ENCODE data around the gene PAGE2B. TPM values are rescaled to one million over a fixed set of nuclear protein-coding genes. Genes with fewer than 3 reads are reported as not detected.
A peak's percentile ranks its signal among the peaks of the same experiment; 100 is the strongest.

The PAGE2B gene
- total and polyA plus RNA-seq, 9 of the 15 experiments (the other 6 are each of a cell fraction or from before 2014, with no cell fraction given) = 1.8 to 36.0 (median 16.5) TPM

- TF ChIP-seq, protein P1, sequence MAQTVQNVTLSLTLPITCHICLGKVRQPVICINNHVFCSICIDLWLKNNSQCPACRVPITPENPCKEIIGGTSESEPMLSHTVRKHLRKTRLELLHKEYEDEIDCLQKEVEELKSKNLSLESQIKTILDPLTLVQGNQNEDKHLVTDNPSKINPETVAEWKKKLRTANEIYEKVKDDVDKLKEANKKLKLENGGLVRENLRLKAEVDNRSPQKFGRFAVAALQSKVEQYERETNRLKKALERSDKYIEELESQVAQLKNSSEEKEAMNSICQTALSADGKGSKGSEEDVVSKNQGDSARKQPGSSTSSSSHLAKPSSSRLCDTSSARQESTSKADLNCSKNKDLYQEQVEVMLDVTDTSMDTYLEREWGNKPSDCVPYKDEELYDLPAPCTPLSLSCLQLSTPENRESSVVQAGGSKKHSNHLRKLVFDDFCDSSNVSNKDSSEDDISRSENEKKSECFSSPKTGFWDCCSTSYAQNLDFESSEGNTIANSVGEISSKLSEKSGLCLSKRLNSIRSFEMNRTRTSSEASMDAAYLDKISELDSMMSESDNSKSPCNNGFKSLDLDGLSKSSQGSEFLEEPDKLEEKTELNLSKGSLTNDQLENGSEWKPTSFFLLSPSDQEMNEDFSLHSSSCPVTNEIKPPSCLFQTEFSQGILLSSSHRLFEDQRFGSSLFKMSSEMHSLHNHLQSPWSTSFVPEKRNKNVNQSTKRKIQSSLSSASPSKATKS (CRISPR knock-in tag; IDR thresholded peaks at IDR 0.05) = no peak
- TF ChIP-seq NELFE (IDR thresholded peaks at IDR 0.05; ENCODE audit: insufficient read depth, insufficient read length) = no peak
- no peak for TF ChIP-seq SRSF1 (IDR thresholded peaks at IDR 0.05; ENCODE audit: low read depth, low read length)
- TF ChIP-seq NONO (IDR thresholded peaks at IDR 0.05; ENCODE audit: low read depth in 2 of 2, low read length in 1 of 2) = no peak; a peak in 1 of 4 replicates
- TF ChIP-seq ZC3H8 (IDR thresholded peaks at IDR 0.05) = no peak
- no peak for TF ChIP-seq CHCHD3 (CRISPR knock-in tag; IDR thresholded peaks at IDR 0.05)
- TF ChIP-seq SREBF1 (IDR thresholded peaks at IDR 0.05; ENCODE audit: borderline replicate concordance, low read depth, low read length) = no peak
- TF ChIP-seq CBX2 (IDR thresholded peaks at IDR 0.05; ENCODE audit: insufficient read depth, low read length, poor library complexity, severe bottlenecking) = no peak
- TF ChIP-seq, protein P2, sequence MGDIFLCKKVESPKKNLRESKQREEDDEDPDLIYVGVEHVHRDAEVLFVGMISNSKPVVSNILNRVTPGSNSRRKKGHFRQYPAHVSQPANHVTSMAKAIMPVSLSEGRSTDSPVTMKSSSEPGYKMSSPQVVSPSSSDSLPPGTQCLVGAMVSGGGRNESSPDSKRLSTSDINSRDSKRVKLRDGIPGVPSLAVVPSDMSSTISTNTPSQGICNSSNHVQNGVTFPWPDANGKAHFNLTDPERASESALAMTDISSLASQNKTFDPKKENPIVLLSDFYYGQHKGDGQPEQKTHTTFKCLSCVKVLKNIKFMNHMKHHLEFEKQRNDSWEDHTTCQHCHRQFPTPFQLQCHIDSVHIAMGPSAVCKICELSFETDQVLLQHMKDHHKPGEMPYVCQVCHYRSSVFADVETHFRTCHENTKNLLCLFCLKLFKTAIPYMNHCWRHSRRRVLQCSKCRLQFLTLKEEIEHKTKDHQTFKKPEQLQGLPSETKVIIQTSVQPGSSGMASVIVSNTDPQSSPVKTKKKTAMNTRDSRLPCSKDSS (IDR thresholded peaks at IDR 0.05; ENCODE audit: low read depth, partially characterized antibody) = no peak
- peak; percentile 62 for TF ChIP-seq CREM (IDR thresholded peaks at IDR 0.05; ENCODE audit: low read depth)
- TF ChIP-seq DDX20 (tag; IDR thresholded peaks at IDR 0.05; ENCODE audit: low read depth) = no peak
- TF ChIP-seq ZNF766 (CRISPR knock-in tag; conservative IDR thresholded peaks at IDR 0.05) = peak; percentile 70
- no peak for TF ChIP-seq ZNF408 (CRISPR knock-in tag; IDR thresholded peaks at IDR 0.05; ENCODE audit: low read depth)
- TF ChIP-seq RFX1 (IDR thresholded peaks at IDR 0.05) = no peak
- TF ChIP-seq KAT8 (IDR thresholded peaks at IDR 0.05; ENCODE audit: low read depth) = no peak
- no peak for TF ChIP-seq PATZ1 (CRISPR knock-in tag; IDR thresholded peaks at IDR 0.05; ENCODE audit: borderline replicate concordance)
- peak; percentile 98 for TF ChIP-seq SMAD4 (CRISPR knock-in tag; conservative IDR thresholded peaks at IDR 0.05)
- TF ChIP-seq JUN (IDR thresholded peaks at IDR 0.05; ENCODE audit: borderline replicate concordance, low read depth, low read length) = no peak
- no peak for TF ChIP-seq JUN (CRISPR knock-in tag; IDR thresholded peaks at IDR 0.05; ENCODE audit: borderline replicate concordance)
- peak; percentile 93 for TF ChIP-seq MTA2 (IDR thresholded peaks at IDR 0.05; ENCODE audit: low read depth)
- TF ChIP-seq ZNF282 (CRISPR knock-in tag; IDR thresholded peaks at IDR 0.05) = no peak
- no peak for TF ChIP-seq HCFC1 (IDR thresholded peaks at IDR 0.05; ENCODE audit: low read depth, low read length)
- no peak for TF ChIP-seq CSDE1 (IDR thresholded peaks at IDR 0.05)
- TF ChIP-seq ETS2 (tag; IDR thresholded peaks at IDR 0.05; ENCODE audit: borderline replicate concordance, poor library complexity, severe bottlenecking) = no peak
Observed at GRCh38 chrX:55028040-55028439, 46.8 kb upstream of the PAGE2B start (continued).
